T-helper 17 cell (primary cell): ENCODE results near the gene MERTK. TPM values are rescaled to one million over a fixed set of nuclear protein-coding genes. Genes with fewer than 3 reads are reported as not detected.
"Not testable (repeated sequence)": the region's sequence is repeated elsewhere in the genome, so short reads cannot be mapped to it uniquely, and the experiment has no call there.

Experiments used
- ATAC-seq: fragments of 150-1000 bp; cut with Tn5 transposase; 2 replicates; pipeline ENCODE4 v1.10.0; 2021; ENCODE audit warnings: mild to moderate bottlenecking, moderate library complexity
- DNase-seq, 3 donors: peaks; one replicate each; pipeline versions ENCODE4 v3.0.0 to v3.0.0-alpha.2; 2020 to 2021
- H3K9me3 ChIP-seq: one replicate; pipeline ENCODE4 v1.7.0; 2013; ENCODE audit warnings: low read length, mild to moderate bottlenecking; ENCODE audit not compliant: control insufficient read depth, poor library complexity, severe bottlenecking
- H3K27ac Mint-ChIP-seq: one replicate; pipeline ENCODE4 v1.8.0; 2022; ENCODE audit warnings: mild to moderate bottlenecking, moderate library complexity, mixed read lengths
- H3K27me3 Mint-ChIP-seq: one replicate; pipeline ENCODE4 v1.8.0; 2022; ENCODE audit warnings: mixed read lengths
- H3K36me3 Mint-ChIP-seq: one replicate; pipeline ENCODE4 v1.8.0; 2022; ENCODE audit warnings: low read depth, mixed read lengths
- H3K4me1 Mint-ChIP-seq: one replicate; pipeline ENCODE4 v1.8.0; 2022; ENCODE audit warnings: mild to moderate bottlenecking, mixed read lengths
- H3K4me3 Mint-ChIP-seq: one replicate; pipeline ENCODE4 v1.8.0; 2022; ENCODE audit warnings: mild to moderate bottlenecking, moderate library complexity, mixed read lengths
- total RNA-seq, 4 donors: library from RNA in 2 of 4; stranded (reverse) in 2 of 4; gene quantifications; one replicate each; pipeline ENCODE4 v1.2.3 and lab custom pipeline; 2022 to 2026

The MERTK gene
- total RNA-seq, 2 donors from 2014 or later, result 0.12 to 0.13 TPM

- H3K4me3 Mint-ChIP-seq, result no peak overlapping the region
- peaks cover 18% of the 10 kb centered on the region for H3K36me3 Mint-ChIP-seq
- no peaks in the 10 kb centered on the region for H3K9me3 ChIP-seq
- DNase-seq, result no peak
- H3K27ac Mint-ChIP-seq, result no peak overlapping the region
- no peak for ATAC-seq
- peaks cover 42% of the 10 kb centered on the region for H3K4me1 Mint-ChIP-seq
- H3K27me3 Mint-ChIP-seq, result no peaks in the 10 kb centered on the region
Measured at GRCh38 chr2:112061299-112061698, 162.9 kb downstream of the MERTK start.

- no peak for DNase-seq
- H3K36me3 Mint-ChIP-seq, result peaks cover 20% of the 10 kb centered on the region
- no peak overlapping the region for H3K27ac Mint-ChIP-seq
- H3K4me3 Mint-ChIP-seq, result no peak overlapping the region
- H3K4me1 Mint-ChIP-seq, result peaks cover 40% of the 10 kb centered on the region
- ATAC-seq, result no peak
- no peaks in the 10 kb centered on the region for H3K9me3 ChIP-seq
- H3K27me3 Mint-ChIP-seq, result no peaks in the 10 kb centered on the region
Measured at GRCh38 chr2:112061840-112062239, 163.4 kb downstream of the MERTK start.

- no peak for ATAC-seq
- Mint-ChIP-seq H3K36me3 (peaks cover 23% of the 10 kb centered on the region), H3K27me3 (no peaks in the 10 kb centered on the region), H3K4me1 (peaks cover 40% of the 10 kb centered on the region), H3K27ac (peak overlapping the region; percentile 62), H3K4me3 (no peak overlapping the region)
- no peak for DNase-seq
- H3K9me3 ChIP-seq, result no peaks in the 10 kb centered on the region
Measured at GRCh38 chr2:112062894-112063293, 164.5 kb downstream of the MERTK start.

GRCh38 chr2:112065486-112065885 lies 167.1 kb downstream of the MERTK start:
- DNase-seq (no peak), ATAC-seq (no peak)
- no peaks in the 10 kb centered on the region for H3K9me3 ChIP-seq
- no peaks in the 10 kb centered on the region for H3K27me3 Mint-ChIP-seq
- peak overlapping the region; percentile 33 for H3K4me3 Mint-ChIP-seq
- no peak overlapping the region for H3K27ac Mint-ChIP-seq
- H3K4me1 Mint-ChIP-seq, result peaks cover 26% of the 10 kb centered on the region
- peaks cover 20% of the 10 kb centered on the region for H3K36me3 Mint-ChIP-seq

GRCh38 chr2:112065966-112066365 lies 167.6 kb downstream of the MERTK start:
- no peak for DNase-seq
- H3K4me3 Mint-ChIP-seq, result no peak overlapping the region
- peaks cover 20% of the 10 kb centered on the region for H3K36me3 Mint-ChIP-seq
- no peaks in the 10 kb centered on the region for H3K27me3 Mint-ChIP-seq
- no peaks in the 10 kb centered on the region for H3K9me3 ChIP-seq
- peaks cover 26% of the 10 kb centered on the region for H3K4me1 Mint-ChIP-seq
- H3K27ac Mint-ChIP-seq, result peak overlapping the region; percentile 29
- ATAC-seq, result no peak

- not testable (repeated sequence) for H3K27ac Mint-ChIP-seq, ATAC-seq
Measured at GRCh38 chr2:112069794-112070193, 171.4 kb downstream of the MERTK start.

GRCh38 chr2:112073875-112074274 lies 175.5 kb downstream of the MERTK start:
- Mint-ChIP-seq H3K4me3 (no peak overlapping the region), H3K36me3 (peaks cover 21% of the 10 kb centered on the region), H3K27me3 (no peaks in the 10 kb centered on the region), H3K4me1 (peaks cover 29% of the 10 kb centered on the region), H3K27ac (no peak overlapping the region)
- no peaks in the 10 kb centered on the region for H3K9me3 ChIP-seq
- no peak for ATAC-seq
- no peak for DNase-seq

More at GRCh38 chr2:112069794-112070193, 171.4 kb downstream of the MERTK start:
- Mint-ChIP-seq H3K36me3 (peaks cover 24% of the 10 kb centered on the region), H3K4me1 (peaks cover 37% of the 10 kb centered on the region)
- not testable (repeated sequence) for H3K27me3 Mint-ChIP-seq, H3K9me3 ChIP-seq, H3K4me3 Mint-ChIP-seq, DNase-seq

- Mint-ChIP-seq H3K4me1 (peaks cover 29% of the 10 kb centered on the region), H3K4me3 (no peak overlapping the region), H3K27me3 (no peaks in the 10 kb centered on the region), H3K36me3 (peaks cover 20% of the 10 kb centered on the region), H3K27ac (no peak overlapping the region)
- DNase-seq (no peak), ATAC-seq (no peak)
- H3K9me3 ChIP-seq, result no peaks in the 10 kb centered on the region
Measured at GRCh38 chr2:112074506-112074905, 176.1 kb downstream of the MERTK start.

- no peak for DNase-seq
- Mint-ChIP-seq H3K4me1 (peaks cover 29% of the 10 kb centered on the region), H3K27me3 (no peaks in the 10 kb centered on the region), H3K27ac (peak overlapping the region; percentile 43), H3K36me3 (peaks cover 21% of the 10 kb centered on the region), H3K4me3 (no peak overlapping the region)
- no peak for ATAC-seq
- no peaks in the 10 kb centered on the region for H3K9me3 ChIP-seq
Measured at GRCh38 chr2:112075490-112076260, 177.3 kb downstream of the MERTK start.

GRCh38 chr2:112077814-112078213 lies 179.4 kb downstream of the MERTK start:
- Mint-ChIP-seq H3K36me3 (peaks cover 19% of the 10 kb centered on the region), H3K4me3 (no peak overlapping the region), H3K4me1 (peaks cover 18% of the 10 kb centered on the region), H3K27me3 (no peaks in the 10 kb centered on the region), H3K27ac (no peak overlapping the region)
- ATAC-seq (no peak), DNase-seq (no peak)
- H3K9me3 ChIP-seq, result no peaks in the 10 kb centered on the region

Other genes with a start within 250 kb of the MERTK start
- 10 to 100 TPM; 49.0 to 50.6 TPM for gene ANAPC1, start 14.4 kb upstream of the MERTK start, total RNA-seq
- 10 to 100 TPM; 16.3 to 23.1 TPM for gene TMEM87B, start 156.7 kb downstream of the MERTK start, total RNA-seq
- gene FBLN7, start 239.8 kb downstream of the MERTK start, total RNA-seq, result 10 to 100 TPM; 17.2 to 21.7 TPM